ENCODE results near the gene ARHGEF16. TPM values are rescaled to one million over a fixed set of nuclear protein-coding genes. Genes with fewer than 3 reads are reported as not detected.

Gene ARHGEF16
- total and polyA plus RNA-seq, 2 donors (not counting 1 experiment from before 2014, with no cell fraction given): 0.13 to 0.22 TPM

DNA sequence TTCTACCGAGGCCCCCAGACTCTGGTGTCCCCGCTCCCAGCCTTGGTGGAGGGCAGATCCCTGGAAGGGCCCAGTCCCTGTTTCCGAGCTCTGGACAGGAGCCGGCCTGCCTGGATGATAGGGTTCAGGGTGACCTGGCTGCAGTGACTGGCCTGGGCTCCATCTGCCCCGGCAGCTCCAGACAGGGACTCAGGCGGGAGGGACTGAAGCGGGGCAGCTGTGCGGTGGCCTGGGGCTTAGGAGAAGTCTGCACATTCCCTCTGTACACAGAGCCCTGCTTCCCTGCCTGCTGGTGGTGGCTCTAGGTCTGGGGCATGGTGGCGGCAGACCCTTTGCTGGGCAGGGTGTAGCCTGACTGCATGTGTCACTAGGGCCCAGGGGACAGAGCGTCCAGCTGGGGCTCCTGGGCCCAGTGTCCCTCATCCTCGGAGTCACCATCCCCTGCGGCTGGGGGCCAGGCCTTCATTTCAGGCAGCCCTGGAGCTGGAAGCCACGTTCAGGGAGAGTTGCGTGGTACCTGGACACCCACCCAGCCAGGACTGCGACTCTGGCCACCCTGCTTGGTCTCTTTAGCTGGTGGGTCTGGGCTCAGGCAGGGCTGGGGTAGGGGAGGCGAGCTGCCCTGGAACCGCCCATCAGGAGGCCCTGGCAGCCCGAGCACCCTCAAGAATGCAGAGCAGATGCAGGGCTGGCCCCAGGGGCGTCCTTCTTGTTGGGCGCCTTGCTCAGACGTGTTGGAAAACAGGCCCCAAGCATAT lies 9.6 kb downstream of the ARHGEF16 start:
- H3K36me3 ChIP-seq (replicated peaks in 1 of 2; ENCODE audit: control extremely low read depth in 1 of 2, control insufficient read depth in 1 of 2, extremely low read depth in 1 of 2, insufficient read depth in 2 of 2, low read length in 1 of 2): no peaks in the 10 kb centered on the region
- ChIA-PET CTCF (interaction anchor here (1.3 to 1.6 kb wide), 2 partner anchors 11 to 24 kb away, joined by 3 to 7 read pairs; no protein-coding TSS in a partner anchor), POLR2A (no interaction called here)
- no peaks in the 10 kb centered on the region for H4K20me1 ChIP-seq (ENCODE audit: control insufficient read depth, insufficient read depth, low read length, poor library complexity, severe bottlenecking)
- ATAC-seq (ENCODE audit: low read depth) (no peak), DNase-seq (no peak)
- H3K9me3 ChIP-seq (ENCODE audit: control extremely low read depth in 1 of 3, control insufficient read depth in 2 of 3, insufficient read depth in 1 of 3, low read length in 2 of 3): no peaks in the 10 kb centered on the region
- 86% methylated on average over 21 of the region's 21 CpGs for WGBS (ENCODE audit: insufficient coverage)
- H3K4me3 ChIP-seq (ENCODE audit: control extremely low read depth in 1 of 5, extremely low read depth in 1 of 5, insufficient read depth in 1 of 5, low read depth in 2 of 5, low read length in 4 of 5): no peak overlapping the region
- H3K27ac Mint-ChIP-seq: no peak overlapping the region
- H2AFZ ChIP-seq (ENCODE audit: insufficient read depth, low read depth, low read length, poor library complexity, severe bottlenecking): no peak overlapping the region
- TF ChIP-seq, protein P1, sequence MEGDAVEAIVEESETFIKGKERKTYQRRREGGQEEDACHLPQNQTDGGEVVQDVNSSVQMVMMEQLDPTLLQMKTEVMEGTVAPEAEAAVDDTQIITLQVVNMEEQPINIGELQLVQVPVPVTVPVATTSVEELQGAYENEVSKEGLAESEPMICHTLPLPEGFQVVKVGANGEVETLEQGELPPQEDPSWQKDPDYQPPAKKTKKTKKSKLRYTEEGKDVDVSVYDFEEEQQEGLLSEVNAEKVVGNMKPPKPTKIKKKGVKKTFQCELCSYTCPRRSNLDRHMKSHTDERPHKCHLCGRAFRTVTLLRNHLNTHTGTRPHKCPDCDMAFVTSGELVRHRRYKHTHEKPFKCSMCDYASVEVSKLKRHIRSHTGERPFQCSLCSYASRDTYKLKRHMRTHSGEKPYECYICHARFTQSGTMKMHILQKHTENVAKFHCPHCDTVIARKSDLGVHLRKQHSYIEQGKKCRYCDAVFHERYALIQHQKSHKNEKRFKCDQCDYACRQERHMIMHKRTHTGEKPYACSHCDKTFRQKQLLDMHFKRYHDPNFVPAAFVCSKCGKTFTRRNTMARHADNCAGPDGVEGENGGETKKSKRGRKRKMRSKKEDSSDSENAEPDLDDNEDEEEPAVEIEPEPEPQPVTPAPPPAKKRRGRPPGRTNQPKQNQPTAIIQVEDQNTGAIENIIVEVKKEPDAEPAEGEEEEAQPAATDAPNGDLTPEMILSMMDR (IDR thresholded peaks at IDR 0.05): no peak
- no peak for TF ChIP-seq EZH2 (IDR thresholded peaks at IDR 0.05; ENCODE audit: borderline replicate concordance, insufficient read depth, low read depth, low read length, poor library complexity, severe bottlenecking)
- no peaks in the 10 kb centered on the region for H3K4me1 ChIP-seq (ENCODE audit: control insufficient read depth in 2 of 2, insufficient read depth in 2 of 2, low read length in 2 of 2)
- no peaks in the 10 kb centered on the region for H3K79me2 ChIP-seq (ENCODE audit: control insufficient read depth, insufficient read depth, low read length)
- peaks cover 3% of the 10 kb centered on the region for H3K27me3 Mint-ChIP-seq
- no peak overlapping the region for H3K4me2 ChIP-seq (replicated peaks; ENCODE audit: low read depth, low read length, poor library complexity, severe bottlenecking)
- no peak overlapping the region for H3K27ac ChIP-seq (ENCODE audit: low read length in 2 of 2)
- H3K9ac ChIP-seq (ENCODE audit: low read length): no peak overlapping the region
- no peaks in the 10 kb centered on the region for H3K27me3 ChIP-seq (replicated peaks in 1 of 4; ENCODE audit: control extremely low read depth in 1 of 4, control insufficient read depth in 3 of 4, insufficient read depth in 4 of 4, low read length in 3 of 4)
- H3K4me1 Mint-ChIP-seq: no peaks in the 10 kb centered on the region
- intact Hi-C loops (cut with micrococcal nuclease): no loop called here
- H3K4me3 Mint-ChIP-seq: no peak overlapping the region
- no peaks in the 10 kb centered on the region for H3K9me3 Mint-ChIP-seq (ENCODE audit: insufficient read depth)

DNA sequence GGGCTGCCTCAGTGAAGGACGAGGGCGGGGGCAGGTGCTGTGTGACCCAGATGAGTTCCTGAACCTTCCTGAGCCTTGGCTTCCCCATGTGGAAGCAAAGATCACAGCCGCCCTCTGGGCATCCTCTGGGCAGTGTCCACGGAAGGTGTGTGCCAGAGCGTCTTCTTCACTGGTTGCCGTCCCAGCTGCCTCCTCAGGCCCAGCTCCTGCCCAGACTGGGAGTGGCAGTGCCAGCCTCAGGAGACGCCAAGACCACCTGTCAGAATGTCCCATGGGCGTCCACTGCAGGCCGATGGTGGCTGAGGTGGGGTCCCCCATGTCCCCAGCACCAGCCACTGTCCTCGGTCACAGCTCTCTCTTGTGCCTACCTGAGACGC lies 10.2 kb downstream of the ARHGEF16 start:
- Histone ChIP-seq H3K9me3 (ENCODE audit: control extremely low read depth in 1 of 3, control insufficient read depth in 2 of 3, insufficient read depth in 1 of 3, low read length in 2 of 3) (no peaks in the 10 kb centered on the region), H3K4me1 (ENCODE audit: control insufficient read depth in 2 of 2, insufficient read depth in 2 of 2, low read length in 2 of 2) (no peaks in the 10 kb centered on the region), H3K4me3 (ENCODE audit: control extremely low read depth in 1 of 5, extremely low read depth in 1 of 5, insufficient read depth in 1 of 5, low read depth in 2 of 5, low read length in 4 of 5) (no peak overlapping the region), H3K36me3 (replicated peaks in 1 of 2; ENCODE audit: control extremely low read depth in 1 of 2, control insufficient read depth in 1 of 2, extremely low read depth in 1 of 2, insufficient read depth in 2 of 2, low read length in 1 of 2) (no peaks in the 10 kb centered on the region), H3K9ac (ENCODE audit: low read length) (no peak overlapping the region), H3K79me2 (ENCODE audit: control insufficient read depth, insufficient read depth, low read length) (no peaks in the 10 kb centered on the region), H3K27ac (ENCODE audit: low read length in 2 of 2) (no peak overlapping the region), H3K27me3 (replicated peaks in 1 of 4; ENCODE audit: control extremely low read depth in 1 of 4, control insufficient read depth in 3 of 4, insufficient read depth in 4 of 4, low read length in 3 of 4) (no peaks in the 10 kb centered on the region), H2AFZ (ENCODE audit: insufficient read depth, low read depth, low read length, poor library complexity, severe bottlenecking) (no peak overlapping the region), H3K4me2 (replicated peaks; ENCODE audit: low read depth, low read length, poor library complexity, severe bottlenecking) (no peak overlapping the region), H4K20me1 (ENCODE audit: control insufficient read depth, insufficient read depth, low read length, poor library complexity, severe bottlenecking) (no peaks in the 10 kb centered on the region)
- WGBS (ENCODE audit: insufficient coverage): 93% methylated on average over 11 of the region's 11 CpGs
- no peak overlapping the region for H3K4me3 Mint-ChIP-seq
- no peaks in the 10 kb centered on the region for H3K9me3 Mint-ChIP-seq (ENCODE audit: insufficient read depth)
- H3K4me1 Mint-ChIP-seq: no peaks in the 10 kb centered on the region
- intact Hi-C loops (cut with micrococcal nuclease): no loop called here
- H3K27ac Mint-ChIP-seq: no peak overlapping the region
- ATAC-seq (ENCODE audit: low read depth) (no peak), DNase-seq (no peak)
- ChIA-PET POLR2A (no interaction called here), CTCF (interaction anchor here (1.6 kb wide), 1 partner anchor 12 kb away, joined by 7 read pairs; no protein-coding TSS in a partner anchor)
- peaks cover 3% of the 10 kb centered on the region for H3K27me3 Mint-ChIP-seq
- TF ChIP-seq EZH2 (IDR thresholded peaks at IDR 0.05; ENCODE audit: borderline replicate concordance, insufficient read depth, low read depth, low read length, poor library complexity, severe bottlenecking): no peak
- TF ChIP-seq, protein P1 (IDR thresholded peaks at IDR 0.05): no peak
